Hepatocyte (in vitro differentiated cells): ENCODE data around the gene BCAR1. TPM values are rescaled to one million over a fixed set of nuclear protein-coding genes. Genes with fewer than 3 reads are reported as not detected.
A peak's percentile ranks its signal among the peaks of the same experiment; 100 is the strongest.

Experiments used
- DNase-seq: peaks from one replicate; pipeline ENCODE4 v3.0.0-alpha.2; 2016; ENCODE audit warnings: low spot score
- H2AFZ ChIP-seq: fragments of 200-600 bp; sonication (generic); 2 replicates; pipeline ENCODE4 v1.6.0; 2016; ENCODE audit warnings: antibody characterized with exemption, mild to moderate bottlenecking
- H3K27ac ChIP-seq: fragments of 200-600 bp; sonication (generic); 2 replicates; pipeline ENCODE4 v1.5.1; 2016; ENCODE audit warnings: mild to moderate bottlenecking
- H3K27me3 ChIP-seq: fragments of 200-600 bp; sonication (generic); 2 replicates; pipeline ENCODE4 v1.6.1; 2016
- H3K36me3 ChIP-seq: fragments of 200-600 bp; sonication (generic); replicated peaks from 2 replicates; pipeline ENCODE4 v1.5.1; 2016; ENCODE audit warnings: low read depth; ENCODE audit not compliant: insufficient read depth
- H3K4me1 ChIP-seq: fragments of 200-600 bp; sonication (generic); 2 replicates; pipeline ENCODE4 v1.5.1; 2016; ENCODE audit warnings: mild to moderate bottlenecking, moderate library complexity; ENCODE audit not compliant: insufficient read depth
- H3K4me2 ChIP-seq: fragments of 200-600 bp; sonication (generic); 2 replicates; pipeline ENCODE4 v1.6.0; 2016
- H3K4me3 ChIP-seq: fragments of 200-600 bp; sonication (generic); 2 replicates; pipeline ENCODE4 v1.5.1; 2016; ENCODE audit warnings: mild to moderate bottlenecking
- H3K79me2 ChIP-seq: fragments of 200-600 bp; sonication (generic); 2 replicates; pipeline ENCODE4 v1.6.0; 2017; ENCODE audit warnings: mild to moderate bottlenecking
- H3K9me2 ChIP-seq: fragments of 200-600 bp; sonication (generic); replicated peaks from 2 replicates; pipeline ENCODE4 v1.6.0; 2017; ENCODE audit warnings: mild to moderate bottlenecking; ENCODE audit not compliant: insufficient read depth
- H3K9me3 ChIP-seq: fragments of 200-600 bp; sonication (generic); 2 replicates; pipeline ENCODE4 v1.5.1; 2016; ENCODE audit warnings: low read depth, mild to moderate bottlenecking
- H4K20me1 ChIP-seq: fragments of 200-600 bp; sonication (generic); 2 replicates; pipeline ENCODE4 v1.6.0; 2016; ENCODE audit warnings: mild to moderate bottlenecking; ENCODE audit not compliant: insufficient read depth, poor library complexity, severe bottlenecking
- CTCF ChIP-seq: fragments of 200-600 bp; sonication (generic); IDR thresholded peaks from 2 replicates; pipeline ENCODE4 v1.5.1; 2016; ENCODE audit warnings: antibody characterized with exemption, mild to moderate bottlenecking; ENCODE audit not compliant: poor library complexity
- EZH2 ChIP-seq: fragments of 200-600 bp; sonication (generic); IDR thresholded peaks from 2 replicates; pipeline ENCODE4 v1.6.1; 2016; ENCODE audit warnings: antibody characterized with exemption, mild to moderate bottlenecking, borderline replicate concordance
- EZH2phosphoT487 ChIP-seq: fragments of 200-600 bp; sonication (generic); IDR thresholded peaks from one replicate; pipeline ENCODE4 v1.6.1; 2018; ENCODE audit warnings: antibody characterized with exemption, mild to moderate bottlenecking, low read depth, moderate library complexity; ENCODE audit not compliant: unreplicated experiment, severe bottlenecking
- whole genome bisulfite sequencing: methylation state at CpG from one replicate; pipeline ENCODE4 v1.1.6; 2016; ENCODE audit warnings: low lambda C conversion rate; ENCODE audit errors: missing lambda C conversion rate; 5-methylcytosine and 5-hydroxymethylcytosine counted together
- polyA plus RNA-seq: library from polyadenylated mRNA; unstranded; fragments of >200 nt; fragmentation: Nextera tagmentation; extraction: Ambion mirVana; gene quantifications from 2 replicates; pipeline ENCODE4 v1.2.1, GENCODE V29; 2016
- total RNA-seq: library from RNA; depleted of rRNA; stranded (reverse); fragments of >200 nt; gene quantifications from 2 replicates; pipeline ENCODE4 v1.2.3, GENCODE V29; 2014

BCAR1 gene
- total and polyA plus RNA-seq, 2 experiments from 2014 or later: 77.3 to 112 TPM

GRCh38 chr16:75266738-75267630 is 15.6 kb upstream of the BCAR1 start:
- Histone ChIP-seq H3K27me3 (no peaks in the 10 kb centered on the region), H3K4me2 (peak overlapping the region; percentile 96), H3K36me3 (no peaks in the 10 kb centered on the region), H4K20me1 (peaks cover 23% of the 10 kb centered on the region), H3K4me1 (peaks cover 45% of the 10 kb centered on the region), H3K27ac (no peak overlapping the region), H3K9me3 (no peaks in the 10 kb centered on the region), H3K9me2 (no peaks in the 10 kb centered on the region), H3K79me2 (peaks cover 43% of the 10 kb centered on the region), H3K4me3 (no peak overlapping the region), H2AFZ (no peak overlapping the region)
- no peak for TF ChIP-seq EZH2phosphoT487
- WGBS: 95% methylated on average over 15 of the region's 27 CpGs
- DNase-seq: no peak

DNA sequence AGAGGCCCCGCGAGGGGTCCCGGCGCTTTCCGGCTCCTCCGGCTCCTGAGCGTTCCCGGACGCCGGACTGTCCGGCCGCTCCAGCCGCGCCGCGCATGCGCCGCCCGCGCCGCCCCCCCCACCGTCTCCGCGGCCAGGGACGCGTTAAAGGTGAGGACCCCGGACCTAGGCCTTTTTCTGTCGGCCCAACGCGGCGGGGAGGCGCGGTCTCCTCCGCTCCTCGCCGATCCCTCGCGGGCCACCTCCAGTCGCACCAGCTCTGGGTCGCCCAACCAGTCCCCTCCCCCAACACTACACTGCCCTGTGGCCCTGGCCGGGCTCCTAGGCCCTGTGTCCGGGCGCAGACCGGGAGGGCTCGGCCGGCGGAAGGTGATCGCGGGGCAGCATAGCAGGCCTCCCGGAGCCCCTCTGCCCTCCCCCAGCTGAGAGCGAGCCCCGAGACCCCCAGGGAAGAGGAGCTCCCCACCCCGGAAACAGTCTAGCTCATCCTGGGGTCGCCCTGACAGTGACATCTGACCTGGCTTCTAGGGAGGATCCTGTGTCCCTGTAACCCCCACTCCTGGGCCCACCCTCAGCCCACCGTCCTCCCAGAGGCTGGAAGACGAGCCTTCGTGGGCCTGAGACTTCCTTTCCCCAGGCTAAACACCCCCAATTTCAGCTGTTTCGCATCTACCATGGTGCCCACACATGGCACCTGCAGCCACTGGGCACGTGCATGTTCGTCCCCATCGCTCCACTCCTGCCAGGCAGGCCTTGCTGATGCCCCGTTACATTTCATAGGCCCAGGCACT is 14.7 kb upstream of the BCAR1 start:
- peak overlapping the region; percentile 78 for H2AFZ ChIP-seq
- H3K79me2 ChIP-seq: peaks cover 52% of the 10 kb centered on the region
- 21% methylated on average over 33 of the region's 62 CpGs for WGBS

GRCh38 chr16:75264999-75265910 is 13.8 kb upstream of the BCAR1 start:
- Histone ChIP-seq H2AFZ (peak overlapping the region; percentile 30), H3K9me2 (no peaks in the 10 kb centered on the region), H3K36me3 (no peaks in the 10 kb centered on the region), H3K9me3 (no peaks in the 10 kb centered on the region), H3K4me1 (peaks cover 57% of the 10 kb centered on the region), H3K27me3 (no peaks in the 10 kb centered on the region), H3K4me3 (peak overlapping the region; percentile 99), H4K20me1 (peaks cover 40% of the 10 kb centered on the region), H3K79me2 (peaks cover 61% of the 10 kb centered on the region), H3K27ac (peak overlapping the region; percentile 99), H3K4me2 (peak overlapping the region; percentile 97)
- WGBS: under 1% methylated on average over 53 of the region's 74 CpGs
- peak; percentile 72 for DNase-seq
- TF ChIP-seq EZH2: no peak
- TF ChIP-seq CTCF: no peak
- TF ChIP-seq EZH2phosphoT487: no peak

More for the DNA sequence above, 14.7 kb upstream of the BCAR1 start:
- Histone ChIP-seq H3K36me3 (no peaks in the 10 kb centered on the region), H4K20me1 (peaks cover 31% of the 10 kb centered on the region), H3K4me3 (peak overlapping the region; percentile 99), H3K27ac (peak overlapping the region; percentile 99), H3K4me1 (peaks cover 54% of the 10 kb centered on the region), H3K27me3 (no peaks in the 10 kb centered on the region), H3K9me2 (no peaks in the 10 kb centered on the region), H3K9me3 (no peaks in the 10 kb centered on the region), H3K4me2 (peak overlapping the region; percentile 96)
- TF ChIP-seq EZH2phosphoT487 (no peak), CTCF (no peak), EZH2 (no peak)
- DNase-seq: peak; percentile 90
